DND-41 (cell line): ENCODE data around the gene MAGIX.
A peak's percentile ranks its signal among the peaks of the same experiment; 100 is the strongest.
"Not testable (repeated sequence)": the region's sequence is repeated elsewhere in the genome, so short reads cannot be mapped to it uniquely, and the experiment has no call there.

Experiments used
- ATAC-seq: fragments of 200-7000 bp; cut with Tn5 transposase; 3 replicates; pipeline ENCODE4 v1.9.1; 2021; ENCODE audit warnings: low read depth; ENCODE audit not compliant: insufficient read depth
- DNase-seq: peaks from one replicate; pipeline ENCODE4 v3.0.0-alpha.2; 2020
- H2AFZ ChIP-seq: 2 replicates; pipeline ENCODE4 v1.6.0; 2012; ENCODE audit warnings: low read depth, low read length
- H3K27ac ChIP-seq: 2 replicates; pipeline ENCODE4 v1.5.1; 2012; ENCODE audit warnings: low read length, inconsistent platforms
- H3K27me3 ChIP-seq: fragments of 200-600 bp; sonication (generic); 2 replicates; pipeline ENCODE4 v1.6.0; 2012; ENCODE audit warnings: low read length, mild to moderate bottlenecking, inconsistent platforms; ENCODE audit not compliant: insufficient read depth, poor library complexity
- H3K36me3 ChIP-seq: 2 replicates; pipeline ENCODE4 v1.5.1; 2012; ENCODE audit warnings: low read length, inconsistent platforms; ENCODE audit not compliant: insufficient read depth
- H3K4me1 ChIP-seq: 2 replicates; pipeline ENCODE4 v1.5.1; 2012; ENCODE audit warnings: mild to moderate bottlenecking, low read length; ENCODE audit not compliant: insufficient read depth
- H3K4me2 ChIP-seq: 2 replicates; pipeline ENCODE4 v1.6.0; 2012; ENCODE audit warnings: mild to moderate bottlenecking, moderate library complexity, low read length, inconsistent platforms; ENCODE audit not compliant: insufficient read depth
- H3K4me3 ChIP-seq, 2 experiments: fragments of 200-600 bp in 1 of 2; shearing (Covaris generic) in 1 of 2; 2 replicates each; pipeline ENCODE4 v1.5.1; 2012 to 2016; ENCODE audit warnings: inconsistent platforms in 2 of 2, low read length in 2 of 2, mild to moderate bottlenecking in 2 of 2, low read depth in 1 of 2, moderate library complexity in 1 of 2
- H3K79me2 ChIP-seq: 2 replicates; pipeline ENCODE4 v1.6.0; 2012; ENCODE audit warnings: low read length, inconsistent platforms; ENCODE audit not compliant: insufficient read depth
- H3K9ac ChIP-seq: 2 replicates; pipeline ENCODE4 v1.6.0; 2012; ENCODE audit warnings: low read depth, mild to moderate bottlenecking, inconsistent platforms, low read length, moderate library complexity
- H3K9me3 ChIP-seq: 2 replicates; pipeline ENCODE4 v1.5.1; 2012; ENCODE audit warnings: low read length, moderate library complexity, mild to moderate bottlenecking, inconsistent platforms; ENCODE audit not compliant: insufficient read depth, severe bottlenecking
- H4K20me1 ChIP-seq: 2 replicates; pipeline ENCODE4 v1.6.0; 2012; ENCODE audit warnings: low read length; ENCODE audit not compliant: insufficient read depth
- EZH2 ChIP-seq: IDR thresholded peaks from 3 replicates; pipeline ENCODE4 v1.6.1; 2012; ENCODE audit warnings: borderline replicate concordance, low read depth, mild to moderate bottlenecking, moderate library complexity, low read length, inconsistent platforms; ENCODE audit not compliant: severe bottlenecking
- TF ChIP-seq, protein P1 (sequence below): IDR thresholded peaks from 2 replicates; pipeline ENCODE4 v1.5.1; 2012; ENCODE audit warnings: borderline replicate concordance, low read length, moderate library complexity, mild to moderate bottlenecking; ENCODE audit not compliant: poor library complexity, severe bottlenecking; ENCODE audit errors: extremely low read depth

The MAGIX gene

GRCh38 chrX:49133759-49134158, 28.8 kb upstream of the MAGIX start:
- Histone ChIP-seq H3K79me2 (no peaks in the 10 kb centered on the region), H3K4me1 (no peaks in the 10 kb centered on the region), H3K9me3 (no peaks in the 10 kb centered on the region), H3K4me3 (no peak overlapping the region), H3K4me2 (no peak overlapping the region), H4K20me1 (no peaks in the 10 kb centered on the region), H3K27me3 (no peaks in the 10 kb centered on the region), H3K36me3 (no peaks in the 10 kb centered on the region), H2AFZ (no peak overlapping the region; the same call in 1 of the 2 replicates), H3K9ac (no peak overlapping the region), H3K27ac (no peak overlapping the region)
- no peak for ATAC-seq
- no peak for DNase-seq
- TF ChIP-seq, protein P1, sequence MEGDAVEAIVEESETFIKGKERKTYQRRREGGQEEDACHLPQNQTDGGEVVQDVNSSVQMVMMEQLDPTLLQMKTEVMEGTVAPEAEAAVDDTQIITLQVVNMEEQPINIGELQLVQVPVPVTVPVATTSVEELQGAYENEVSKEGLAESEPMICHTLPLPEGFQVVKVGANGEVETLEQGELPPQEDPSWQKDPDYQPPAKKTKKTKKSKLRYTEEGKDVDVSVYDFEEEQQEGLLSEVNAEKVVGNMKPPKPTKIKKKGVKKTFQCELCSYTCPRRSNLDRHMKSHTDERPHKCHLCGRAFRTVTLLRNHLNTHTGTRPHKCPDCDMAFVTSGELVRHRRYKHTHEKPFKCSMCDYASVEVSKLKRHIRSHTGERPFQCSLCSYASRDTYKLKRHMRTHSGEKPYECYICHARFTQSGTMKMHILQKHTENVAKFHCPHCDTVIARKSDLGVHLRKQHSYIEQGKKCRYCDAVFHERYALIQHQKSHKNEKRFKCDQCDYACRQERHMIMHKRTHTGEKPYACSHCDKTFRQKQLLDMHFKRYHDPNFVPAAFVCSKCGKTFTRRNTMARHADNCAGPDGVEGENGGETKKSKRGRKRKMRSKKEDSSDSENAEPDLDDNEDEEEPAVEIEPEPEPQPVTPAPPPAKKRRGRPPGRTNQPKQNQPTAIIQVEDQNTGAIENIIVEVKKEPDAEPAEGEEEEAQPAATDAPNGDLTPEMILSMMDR, result no peak
- no peak for TF ChIP-seq EZH2

DNA sequence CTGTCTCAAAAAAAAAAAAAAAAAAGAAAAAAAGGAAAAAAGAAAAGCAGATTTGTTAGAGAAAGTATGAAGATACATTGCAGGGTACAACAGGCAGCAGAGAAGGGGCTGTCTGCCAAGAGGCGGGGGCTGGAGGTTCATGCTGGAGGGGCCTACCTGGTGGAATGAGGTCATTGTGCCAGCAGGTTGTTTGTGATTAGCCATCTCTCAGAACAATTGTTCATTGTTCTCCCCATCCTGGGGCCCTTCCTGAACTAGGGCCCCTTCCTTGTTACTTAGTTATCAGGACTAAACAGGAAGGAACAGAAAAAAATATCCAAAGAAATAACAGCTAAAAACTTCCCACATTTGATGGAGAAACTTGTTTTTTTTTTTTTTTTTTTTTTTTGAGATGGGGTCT, 25.1 kb upstream of the MAGIX start:
- DNase-seq, result no peak

GRCh38 chrX:49139713-49140112, 22.8 kb upstream of the MAGIX start:
- Histone ChIP-seq H3K9me3 (peaks cover 20% of the 10 kb centered on the region), H3K27me3 (no peaks in the 10 kb centered on the region), H3K4me2 (no peak overlapping the region), H3K9ac (no peak overlapping the region), H3K36me3 (no peaks in the 10 kb centered on the region), H3K27ac (no peak overlapping the region), H3K4me3 (no peak overlapping the region), H3K79me2 (no peaks in the 10 kb centered on the region), H4K20me1 (no peaks in the 10 kb centered on the region), H2AFZ (no peak overlapping the region), H3K4me1 (no peaks in the 10 kb centered on the region)
- ATAC-seq (no peak), DNase-seq (no peak)
- TF ChIP-seq EZH2, result no peak
- TF ChIP-seq, protein P1, result no peak

More for the DNA sequence above, 25.1 kb upstream of the MAGIX start:
- no peak overlapping the region for H3K9ac ChIP-seq
- H2AFZ ChIP-seq, result no peak overlapping the region
- H3K4me2 ChIP-seq, result no peak overlapping the region
- H3K79me2 ChIP-seq, result no peaks in the 10 kb centered on the region
- ATAC-seq, result no peak
- no peaks in the 10 kb centered on the region for H3K27me3 ChIP-seq
- H3K4me1 ChIP-seq, result no peaks in the 10 kb centered on the region
- TF ChIP-seq EZH2, result no peak
- TF ChIP-seq, protein P1, result no peak
- H3K4me3 ChIP-seq, result no peak overlapping the region
- no peaks in the 10 kb centered on the region for H3K36me3 ChIP-seq
- H3K27ac ChIP-seq, result no peak overlapping the region
- peaks cover 20% of the 10 kb centered on the region for H3K9me3 ChIP-seq
- no peaks in the 10 kb centered on the region for H4K20me1 ChIP-seq

GRCh38 chrX:49142264-49142663, 20.3 kb upstream of the MAGIX start:
- DNase-seq, H3K4me1 ChIP-seq, H3K79me2 ChIP-seq, H2AFZ ChIP-seq, H3K4me2 ChIP-seq, H3K27me3 ChIP-seq, H4K20me1 ChIP-seq, H3K36me3 ChIP-seq, ATAC-seq, H3K4me3 ChIP-seq, H3K27ac ChIP-seq, H3K9ac ChIP-seq: not testable (repeated sequence)
- H3K9me3 ChIP-seq, result peaks cover 20% of the 10 kb centered on the region
- TF ChIP-seq, protein P1, result peak; percentile 13

DNA sequence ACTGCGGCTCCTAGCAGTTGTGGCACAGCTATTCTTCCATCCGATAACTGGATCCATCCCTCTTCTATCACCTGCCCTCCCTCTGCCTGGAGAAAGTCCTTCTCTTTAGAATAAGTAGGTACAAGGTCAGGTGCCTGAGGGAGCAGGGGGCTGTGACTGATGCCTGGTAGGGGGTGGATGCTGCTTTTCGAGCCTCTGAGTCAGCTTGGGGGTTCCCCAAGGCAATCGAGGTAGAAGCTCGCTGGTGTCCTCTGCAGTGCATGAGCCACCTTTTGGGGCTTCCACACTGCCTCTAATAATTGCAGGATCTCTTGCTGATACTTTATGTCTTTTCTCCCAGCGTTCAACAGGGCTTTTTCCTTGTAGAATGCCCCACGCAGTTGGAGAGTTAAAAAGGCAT, 19.4 kb upstream of the MAGIX start:
- H3K36me3 ChIP-seq, H3K79me2 ChIP-seq, H3K4me2 ChIP-seq, DNase-seq, H3K4me3 ChIP-seq, H4K20me1 ChIP-seq, H3K27ac ChIP-seq, H2AFZ ChIP-seq, H3K4me1 ChIP-seq, H3K9ac ChIP-seq, H3K27me3 ChIP-seq, ATAC-seq: not testable (repeated sequence)
- H3K9me3 ChIP-seq, result peaks cover 20% of the 10 kb centered on the region
